ENCODE results near the gene CNTN4.

GRCh38 chr3:2506776-2507175, 408.1 kb downstream of the CNTN4 start:
- TF ChIP-seq CTCF (IDR thresholded peaks at IDR 0.05) (no peak), USF2 (CRISPR knock-in tag; IDR thresholded peaks at IDR 0.05) (no peak), JUN (CRISPR knock-in tag; IDR thresholded peaks at IDR 0.05) (no peak), TCF7 (CRISPR knock-in tag; IDR thresholded peaks at IDR 0.05; ENCODE audit: low read depth) (no peak)
